ENCODE measurements around the gene FLT1. TPM values are rescaled to one million over a fixed set of nuclear protein-coding genes. Genes with fewer than 3 reads are reported as not detected.

Gene FLT1
- total RNA-seq, 1 donor from 2014 or later, result not detected

- H3K9me3 Mint-ChIP-seq, result no peaks in the 10 kb centered on the region
- DNase-seq (ENCODE audit: low read depth, low spot score), result no peak
- H3K36me3 Mint-ChIP-seq (ENCODE audit: low read depth), result no peaks in the 10 kb centered on the region
- H3K27me3 Mint-ChIP-seq (ENCODE audit: low read depth), result peaks cover 34% of the 10 kb centered on the region
- no peak overlapping the region for H3K27ac Mint-ChIP-seq (ENCODE audit: unreplicated experiment)
- TF ChIP-seq, protein P1, sequence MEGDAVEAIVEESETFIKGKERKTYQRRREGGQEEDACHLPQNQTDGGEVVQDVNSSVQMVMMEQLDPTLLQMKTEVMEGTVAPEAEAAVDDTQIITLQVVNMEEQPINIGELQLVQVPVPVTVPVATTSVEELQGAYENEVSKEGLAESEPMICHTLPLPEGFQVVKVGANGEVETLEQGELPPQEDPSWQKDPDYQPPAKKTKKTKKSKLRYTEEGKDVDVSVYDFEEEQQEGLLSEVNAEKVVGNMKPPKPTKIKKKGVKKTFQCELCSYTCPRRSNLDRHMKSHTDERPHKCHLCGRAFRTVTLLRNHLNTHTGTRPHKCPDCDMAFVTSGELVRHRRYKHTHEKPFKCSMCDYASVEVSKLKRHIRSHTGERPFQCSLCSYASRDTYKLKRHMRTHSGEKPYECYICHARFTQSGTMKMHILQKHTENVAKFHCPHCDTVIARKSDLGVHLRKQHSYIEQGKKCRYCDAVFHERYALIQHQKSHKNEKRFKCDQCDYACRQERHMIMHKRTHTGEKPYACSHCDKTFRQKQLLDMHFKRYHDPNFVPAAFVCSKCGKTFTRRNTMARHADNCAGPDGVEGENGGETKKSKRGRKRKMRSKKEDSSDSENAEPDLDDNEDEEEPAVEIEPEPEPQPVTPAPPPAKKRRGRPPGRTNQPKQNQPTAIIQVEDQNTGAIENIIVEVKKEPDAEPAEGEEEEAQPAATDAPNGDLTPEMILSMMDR (conservative IDR thresholded peaks at IDR 0.05), result no peak
- no peaks in the 10 kb centered on the region for H3K4me1 Mint-ChIP-seq
- H3K4me3 Mint-ChIP-seq, result no peak overlapping the region
Measured at GRCh38 chr13:28528388-28528787, 33.5 kb upstream of the FLT1 start.

DNA sequence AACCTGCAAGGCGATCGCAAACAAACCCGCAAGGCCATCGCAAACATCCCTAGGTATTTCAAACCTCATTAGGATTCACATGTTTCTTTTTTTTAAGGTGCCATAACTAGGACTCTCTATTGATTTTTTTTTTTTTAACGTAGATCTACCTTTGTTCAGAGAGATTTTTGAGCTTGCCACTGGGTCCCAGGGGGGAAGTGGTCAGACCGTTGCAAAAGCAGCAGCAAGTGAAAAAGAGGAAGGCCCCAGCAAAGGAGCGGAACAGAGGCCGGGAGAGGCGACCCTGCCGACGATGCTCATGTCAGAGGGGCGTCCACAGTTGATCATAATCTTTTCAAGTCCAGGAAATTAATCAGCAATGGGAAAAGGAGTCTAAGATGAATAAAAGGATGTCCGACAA, 32.7 kb upstream of the FLT1 start:
- no peaks in the 10 kb centered on the region for H3K4me1 Mint-ChIP-seq
- H3K27me3 Mint-ChIP-seq (ENCODE audit: low read depth), result peaks cover 27% of the 10 kb centered on the region
- DNase-seq (ENCODE audit: low read depth, low spot score), result no peak
- H3K4me3 Mint-ChIP-seq, result no peak overlapping the region
- H3K9me3 Mint-ChIP-seq, result no peaks in the 10 kb centered on the region
- H3K36me3 Mint-ChIP-seq (ENCODE audit: low read depth), result no peaks in the 10 kb centered on the region
- no peak overlapping the region for H3K27ac Mint-ChIP-seq (ENCODE audit: unreplicated experiment)
- TF ChIP-seq, protein P1 (conservative IDR thresholded peaks at IDR 0.05), result no peak

DNA sequence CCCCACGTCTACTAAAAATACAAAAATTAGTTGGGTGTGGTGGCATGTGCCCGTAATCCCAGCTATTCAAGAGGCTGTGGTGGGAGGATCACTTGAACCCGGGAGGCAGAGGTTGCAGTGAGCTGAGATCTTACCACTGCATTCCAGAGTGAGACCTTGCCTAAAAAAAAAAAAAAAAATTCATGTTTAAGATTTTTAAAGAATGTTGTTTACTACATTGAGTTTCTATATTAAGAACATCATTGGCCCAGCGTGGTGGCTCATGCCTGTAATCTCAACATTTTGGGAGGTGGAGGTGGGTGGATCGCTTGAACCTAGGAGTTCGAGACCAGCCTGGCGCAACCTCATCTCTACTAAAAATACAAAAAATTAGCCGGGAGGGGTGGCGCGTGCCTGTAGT, 31.9 kb upstream of the FLT1 start:
- Mint-ChIP-seq H3K4me1 (no peaks in the 10 kb centered on the region), H3K9me3 (no peaks in the 10 kb centered on the region), H3K27me3 (ENCODE audit: low read depth) (peaks cover 27% of the 10 kb centered on the region), H3K36me3 (ENCODE audit: low read depth) (no peaks in the 10 kb centered on the region), H3K27ac (ENCODE audit: unreplicated experiment) (no peak overlapping the region), H3K4me3 (no peak overlapping the region)
- TF ChIP-seq, protein P1 (conservative IDR thresholded peaks at IDR 0.05), result no peak
- no peak for DNase-seq (ENCODE audit: low read depth, low spot score)

DNA sequence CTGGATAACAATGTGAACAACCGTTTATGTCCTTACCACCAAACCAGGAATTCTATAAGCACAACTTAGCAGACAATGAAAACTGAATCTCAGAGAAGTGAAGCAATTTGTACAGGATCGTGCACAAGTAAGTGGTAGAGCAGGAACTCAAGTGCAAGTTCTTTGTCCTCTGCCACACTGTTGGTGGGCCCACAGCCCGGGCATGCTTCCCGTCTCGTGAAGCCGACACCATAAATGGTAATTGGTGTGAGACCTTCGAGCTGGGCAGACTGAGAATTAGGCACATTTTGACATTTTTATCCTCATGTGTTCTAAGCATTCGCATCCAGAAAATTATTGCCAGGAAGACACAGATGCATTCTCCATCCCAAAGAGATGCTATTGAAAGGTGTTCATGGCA, 27.9 kb upstream of the FLT1 start:
- H3K27ac Mint-ChIP-seq (ENCODE audit: unreplicated experiment), result no peak overlapping the region
- DNase-seq (ENCODE audit: low read depth, low spot score), result no peak
- TF ChIP-seq, protein P1 (conservative IDR thresholded peaks at IDR 0.05), result no peak
- H3K9me3 Mint-ChIP-seq, result no peaks in the 10 kb centered on the region
- no peak overlapping the region for H3K4me3 Mint-ChIP-seq
- H3K4me1 Mint-ChIP-seq, result no peaks in the 10 kb centered on the region
- H3K27me3 Mint-ChIP-seq (ENCODE audit: low read depth), result peaks cover 23% of the 10 kb centered on the region
- no peaks in the 10 kb centered on the region for H3K36me3 Mint-ChIP-seq (ENCODE audit: low read depth)

DNA sequence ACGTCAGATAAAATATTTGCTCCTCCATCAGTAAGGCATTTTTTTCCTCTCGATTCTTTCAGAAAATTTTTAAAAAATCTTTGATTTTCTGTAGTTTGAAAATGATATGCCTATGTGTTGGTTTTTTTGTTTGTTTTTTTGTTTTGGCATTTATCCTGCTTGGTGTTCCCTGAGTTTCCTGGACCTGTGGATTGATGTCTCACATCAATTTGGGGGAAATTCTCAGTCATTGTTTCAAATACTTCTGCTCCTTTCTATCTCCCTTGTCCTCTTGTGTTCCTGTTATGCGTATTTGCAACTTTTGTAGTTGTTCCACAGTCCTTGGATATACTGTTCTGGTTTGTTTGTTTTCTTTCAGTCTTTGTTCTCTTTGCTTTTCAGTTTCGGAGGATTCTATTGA, 18.8 kb upstream of the FLT1 start:
- no peak overlapping the region for H3K27ac Mint-ChIP-seq (ENCODE audit: unreplicated experiment)
- no peaks in the 10 kb centered on the region for H3K36me3 Mint-ChIP-seq (ENCODE audit: low read depth)
- no peaks in the 10 kb centered on the region for H3K4me1 Mint-ChIP-seq
- no peak overlapping the region for H3K4me3 Mint-ChIP-seq
- H3K27me3 Mint-ChIP-seq (ENCODE audit: low read depth), result peaks cover 23% of the 10 kb centered on the region
- no peak for DNase-seq (ENCODE audit: low read depth, low spot score)
- H3K9me3 Mint-ChIP-seq, result peaks cover 4% of the 10 kb centered on the region
- TF ChIP-seq, protein P1 (conservative IDR thresholded peaks at IDR 0.05), result no peak

- TF ChIP-seq, protein P1 (conservative IDR thresholded peaks at IDR 0.05), result no peak
- Mint-ChIP-seq H3K36me3 (ENCODE audit: low read depth) (no peaks in the 10 kb centered on the region), H3K27me3 (ENCODE audit: low read depth) (peaks cover 19% of the 10 kb centered on the region), H3K4me1 (no peaks in the 10 kb centered on the region), H3K27ac (ENCODE audit: unreplicated experiment) (no peak overlapping the region), H3K9me3 (peaks cover 4% of the 10 kb centered on the region), H3K4me3 (no peak overlapping the region)
- no peak for DNase-seq (ENCODE audit: low read depth, low spot score)
Measured at GRCh38 chr13:28510542-28510941, 15.6 kb upstream of the FLT1 start.

Measured in neural crest cell (in vitro differentiated cells).